ENCODE data around the gene AGXT. TPM values are rescaled to one million over a fixed set of nuclear protein-coding genes. Genes with fewer than 3 reads are reported as not detected.
A peak's percentile ranks its signal among the peaks of the same experiment; 100 is the strongest.

The AGXT gene
- total RNA-seq, 1 donor from 2014 or later = not detected

DNA sequence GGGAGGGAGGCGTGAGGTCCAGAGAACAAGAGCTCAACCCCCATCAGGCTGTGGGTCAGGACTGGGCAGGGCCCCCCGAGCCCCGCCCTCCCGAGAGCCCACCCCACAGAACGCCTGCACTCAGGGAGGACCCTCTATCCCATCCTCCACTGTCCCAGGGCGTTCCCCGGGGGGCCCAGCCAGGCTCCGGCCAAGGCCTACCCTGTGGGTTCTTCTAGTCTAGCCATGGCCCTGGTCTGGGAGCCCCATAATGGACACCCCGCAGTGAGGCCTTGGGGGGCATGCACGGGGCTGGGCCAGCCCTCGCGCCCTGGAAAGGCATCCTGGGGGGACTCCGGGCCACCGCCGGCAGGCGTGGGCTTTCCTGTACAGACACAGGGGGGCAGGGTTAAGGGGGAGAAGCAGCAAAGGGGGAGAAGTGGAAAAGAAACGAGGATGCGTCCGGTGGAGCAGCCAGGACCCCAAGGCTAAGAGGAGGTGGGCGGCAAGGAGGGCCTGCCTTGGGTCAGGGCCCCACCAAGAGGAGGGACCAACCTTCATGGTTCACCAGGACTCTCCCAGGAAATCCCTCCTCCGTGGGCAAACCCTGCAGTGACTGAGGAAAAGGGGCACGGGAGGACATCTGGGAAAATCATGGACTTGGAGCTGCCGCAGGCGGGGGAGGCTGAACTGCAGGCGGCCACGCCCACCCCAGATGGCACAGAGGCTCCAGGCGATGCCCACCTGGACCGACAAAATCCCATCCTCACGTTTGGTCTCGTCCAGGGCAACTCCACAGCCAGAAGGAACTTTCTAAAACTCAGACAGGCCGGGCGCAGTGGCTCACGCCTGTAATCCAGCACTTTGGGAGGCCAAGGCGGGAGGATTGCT lies 34.8 kb downstream of the AGXT start:
- intact Hi-C loops (cut with DNase I) = no loop called here
- Histone ChIP-seq H3K36me3 (no peaks in the 10 kb centered on the region), H3K27ac (no peak overlapping the region), H3K4me1 (peaks cover 8% of the 10 kb centered on the region), H3K4me3 (no peak overlapping the region), H3K9me3 (no peaks in the 10 kb centered on the region), H3K27me3 (no peaks in the 10 kb centered on the region)
- TF ChIP-seq, protein P1, sequence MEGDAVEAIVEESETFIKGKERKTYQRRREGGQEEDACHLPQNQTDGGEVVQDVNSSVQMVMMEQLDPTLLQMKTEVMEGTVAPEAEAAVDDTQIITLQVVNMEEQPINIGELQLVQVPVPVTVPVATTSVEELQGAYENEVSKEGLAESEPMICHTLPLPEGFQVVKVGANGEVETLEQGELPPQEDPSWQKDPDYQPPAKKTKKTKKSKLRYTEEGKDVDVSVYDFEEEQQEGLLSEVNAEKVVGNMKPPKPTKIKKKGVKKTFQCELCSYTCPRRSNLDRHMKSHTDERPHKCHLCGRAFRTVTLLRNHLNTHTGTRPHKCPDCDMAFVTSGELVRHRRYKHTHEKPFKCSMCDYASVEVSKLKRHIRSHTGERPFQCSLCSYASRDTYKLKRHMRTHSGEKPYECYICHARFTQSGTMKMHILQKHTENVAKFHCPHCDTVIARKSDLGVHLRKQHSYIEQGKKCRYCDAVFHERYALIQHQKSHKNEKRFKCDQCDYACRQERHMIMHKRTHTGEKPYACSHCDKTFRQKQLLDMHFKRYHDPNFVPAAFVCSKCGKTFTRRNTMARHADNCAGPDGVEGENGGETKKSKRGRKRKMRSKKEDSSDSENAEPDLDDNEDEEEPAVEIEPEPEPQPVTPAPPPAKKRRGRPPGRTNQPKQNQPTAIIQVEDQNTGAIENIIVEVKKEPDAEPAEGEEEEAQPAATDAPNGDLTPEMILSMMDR (IDR thresholded peaks at IDR 0.05) = no peak
- DNase-seq (no peak), ATAC-seq (no peak)

DNA sequence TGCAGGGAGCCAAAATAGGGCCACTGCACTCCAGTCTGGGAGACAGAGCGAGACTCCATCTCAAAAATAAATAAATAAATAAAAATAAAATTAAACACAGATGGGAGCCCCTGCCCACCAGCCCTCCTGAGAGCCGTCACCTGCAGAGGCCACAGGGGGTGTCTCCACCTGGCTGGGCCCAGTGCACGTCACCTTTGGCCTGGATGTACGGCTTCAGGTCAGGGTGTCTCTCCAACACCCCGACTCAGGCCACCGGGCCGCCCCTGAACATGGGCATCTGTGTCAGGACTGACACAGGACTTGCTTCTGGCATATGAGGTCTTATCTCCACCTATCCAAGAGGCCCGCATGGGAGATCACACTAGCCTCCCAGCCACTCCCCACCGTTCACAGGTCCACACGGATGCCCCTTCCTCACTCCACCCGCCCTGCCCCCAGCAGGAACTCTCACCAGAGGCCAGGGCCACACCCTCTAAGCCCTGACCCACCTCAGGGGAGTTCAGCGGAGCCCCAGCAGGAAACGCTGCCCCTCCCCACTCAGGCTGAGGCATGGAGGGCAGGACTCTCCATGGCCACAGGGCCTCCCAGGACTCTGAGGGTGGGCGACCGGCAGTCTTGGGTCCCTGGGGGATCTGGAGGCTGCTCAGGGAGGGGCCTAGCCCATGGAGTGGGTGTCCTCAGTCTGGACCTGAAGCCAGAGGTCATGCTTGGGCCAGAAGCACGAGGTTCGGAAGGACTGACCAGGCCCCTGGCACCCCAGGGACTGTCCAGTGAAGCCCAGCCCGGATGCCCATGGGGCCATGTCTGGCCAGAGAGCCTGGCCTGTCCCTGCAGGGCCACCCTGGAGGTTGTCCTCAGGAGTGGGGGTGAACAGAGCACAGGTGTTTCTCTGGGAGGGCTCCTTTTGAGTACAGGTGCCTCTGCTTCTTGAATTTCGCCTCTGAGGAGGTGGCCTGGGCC lies 35.9 kb downstream of the AGXT start:
- Histone ChIP-seq H3K27me3 (no peaks in the 10 kb centered on the region), H3K4me3 (no peak overlapping the region), H3K27ac (no peak overlapping the region), H3K9me3 (no peaks in the 10 kb centered on the region), H3K4me1 (peaks cover 2% of the 10 kb centered on the region), H3K36me3 (no peaks in the 10 kb centered on the region)
- TF ChIP-seq, protein P1 (IDR thresholded peaks at IDR 0.05) = no peak
- no peak for ATAC-seq
- intact Hi-C loops (cut with DNase I) = no loop called here
- no peak for DNase-seq

DNA sequence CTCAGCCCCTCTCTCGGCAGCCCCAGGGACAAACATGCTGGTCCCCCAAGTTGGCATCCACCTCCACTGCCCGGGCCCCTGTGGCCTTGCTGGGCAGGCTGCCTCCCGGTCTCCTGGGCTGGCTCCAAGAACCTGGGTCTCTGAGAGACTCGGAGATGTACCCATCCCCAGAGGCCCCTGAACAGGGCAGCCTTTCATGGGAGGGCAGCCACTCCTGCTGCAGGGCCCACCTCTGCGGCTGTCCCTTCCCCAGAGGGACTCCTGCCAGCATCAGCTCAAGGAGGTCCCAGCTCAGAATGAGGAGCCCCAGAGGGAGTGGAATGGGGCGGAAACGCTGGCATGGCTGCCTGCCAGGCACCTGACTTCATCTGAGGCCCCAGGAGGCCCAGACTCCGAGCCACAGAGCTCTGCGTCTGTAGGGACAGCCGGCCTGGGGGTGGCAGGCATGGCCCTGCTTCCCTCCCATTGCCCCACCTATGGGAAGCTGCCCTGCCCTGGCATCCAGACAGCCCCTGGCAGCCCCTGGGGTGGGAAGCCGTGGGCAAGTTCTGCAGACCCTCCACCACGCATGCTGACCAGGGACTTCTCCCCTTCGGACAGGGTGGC lies 36.7 kb downstream of the AGXT start:
- DNase-seq (no peak), ATAC-seq (peak; percentile 31)
- no peaks in the 10 kb centered on the region for H3K27me3 ChIP-seq
- TF ChIP-seq, protein P1 (IDR thresholded peaks at IDR 0.05) = no peak
- no peak overlapping the region for H3K27ac ChIP-seq
- intact Hi-C loops (cut with DNase I) = no loop called here
- no peaks in the 10 kb centered on the region for H3K9me3 ChIP-seq
- no peaks in the 10 kb centered on the region for H3K4me1 ChIP-seq
- H3K4me3 ChIP-seq = no peak overlapping the region
- no peaks in the 10 kb centered on the region for H3K36me3 ChIP-seq

DNA sequence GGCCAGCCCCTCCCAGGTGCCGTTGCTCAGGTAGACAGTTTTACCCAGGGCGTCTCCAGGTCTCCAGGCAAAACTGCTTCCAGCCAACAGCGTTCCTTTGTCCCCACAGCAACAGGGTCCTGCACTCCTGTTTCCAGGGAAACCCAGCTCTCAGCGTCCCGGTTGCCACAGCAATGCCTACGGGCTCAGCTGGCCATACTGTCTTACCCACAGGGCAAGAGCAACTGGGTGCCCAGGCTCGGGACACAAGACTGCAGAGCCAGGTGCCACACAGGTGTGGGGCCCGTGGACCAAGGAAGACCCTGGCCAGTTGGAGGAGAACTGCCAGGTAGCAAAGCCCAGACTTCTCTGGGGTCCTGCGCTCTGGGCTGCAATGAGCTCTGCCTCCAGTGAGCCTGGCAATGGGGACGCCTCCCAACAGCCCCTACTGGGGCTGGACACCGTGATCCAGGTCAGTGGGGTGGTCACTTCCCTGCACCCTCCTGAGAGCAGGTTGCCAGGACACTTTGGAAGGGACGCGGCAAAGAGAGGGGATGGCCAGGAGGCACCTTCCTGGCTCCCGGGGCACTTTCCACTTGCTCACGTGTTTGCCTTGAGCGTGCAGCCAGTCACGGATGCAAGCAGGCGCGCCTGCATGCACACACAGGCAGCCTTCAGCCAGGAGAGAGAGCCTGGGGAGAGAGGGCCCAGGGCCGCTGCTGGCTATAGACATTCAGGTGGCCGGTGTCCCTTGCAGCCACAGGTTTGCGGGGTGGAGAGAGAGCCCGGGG lies 37.7 kb downstream of the AGXT start, which contains the start of gene CROCC2:
Gene CROCC2 (plus strand): TSS at position 196 of the 770 bp plus-strand sequence. CDS start 178 bp downstream, at position 374.
- Histone ChIP-seq H3K4me1 (no peaks in the 10 kb centered on the region), H3K9me3 (no peaks in the 10 kb centered on the region), H3K27me3 (no peaks in the 10 kb centered on the region), H3K27ac (no peak within 1 kb of the TSS), H3K36me3 (no peaks in the 10 kb centered on the region), H3K4me3 (no peak within 1 kb of the TSS)
- ATAC-seq = peak; percentile 11
- TF ChIP-seq, protein P1 (IDR thresholded peaks at IDR 0.05) = no peak
- no peak for DNase-seq
- intact Hi-C loops (cut with DNase I) = no loop called here
